Measurements from ENCODE around the gene RPL13.

DNA sequence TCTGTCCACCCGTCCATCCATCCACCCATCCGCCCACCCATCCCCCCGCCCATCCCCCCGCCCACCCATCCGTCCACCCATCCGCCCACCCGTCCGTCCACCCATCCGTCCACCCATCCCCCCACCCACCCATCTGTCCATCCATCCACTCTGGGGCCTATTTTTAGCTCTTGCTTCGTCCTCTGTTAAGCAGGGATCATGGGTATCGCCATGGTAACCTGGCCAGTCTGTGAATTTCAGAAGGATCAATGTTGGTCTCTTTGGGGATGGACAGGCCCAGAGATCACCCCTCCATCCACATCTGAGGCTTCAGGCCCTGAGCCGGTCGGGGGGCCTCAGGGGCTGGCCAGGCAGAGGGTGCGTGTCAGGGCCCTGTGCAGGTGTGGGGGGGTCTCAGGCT, 37.7 kb downstream of the RPL13 start:
- TF ChIP-seq POLR2A (IDR thresholded peaks at IDR 0.05), result no peak
- TF ChIP-seq, protein P1, sequence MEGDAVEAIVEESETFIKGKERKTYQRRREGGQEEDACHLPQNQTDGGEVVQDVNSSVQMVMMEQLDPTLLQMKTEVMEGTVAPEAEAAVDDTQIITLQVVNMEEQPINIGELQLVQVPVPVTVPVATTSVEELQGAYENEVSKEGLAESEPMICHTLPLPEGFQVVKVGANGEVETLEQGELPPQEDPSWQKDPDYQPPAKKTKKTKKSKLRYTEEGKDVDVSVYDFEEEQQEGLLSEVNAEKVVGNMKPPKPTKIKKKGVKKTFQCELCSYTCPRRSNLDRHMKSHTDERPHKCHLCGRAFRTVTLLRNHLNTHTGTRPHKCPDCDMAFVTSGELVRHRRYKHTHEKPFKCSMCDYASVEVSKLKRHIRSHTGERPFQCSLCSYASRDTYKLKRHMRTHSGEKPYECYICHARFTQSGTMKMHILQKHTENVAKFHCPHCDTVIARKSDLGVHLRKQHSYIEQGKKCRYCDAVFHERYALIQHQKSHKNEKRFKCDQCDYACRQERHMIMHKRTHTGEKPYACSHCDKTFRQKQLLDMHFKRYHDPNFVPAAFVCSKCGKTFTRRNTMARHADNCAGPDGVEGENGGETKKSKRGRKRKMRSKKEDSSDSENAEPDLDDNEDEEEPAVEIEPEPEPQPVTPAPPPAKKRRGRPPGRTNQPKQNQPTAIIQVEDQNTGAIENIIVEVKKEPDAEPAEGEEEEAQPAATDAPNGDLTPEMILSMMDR (IDR thresholded peaks at IDR 0.05), result no peak
